Measurements from ENCODE around the gene SGPP1. TPM values are rescaled to one million over a fixed set of nuclear protein-coding genes. Genes with fewer than 3 reads are reported as not detected.
"Not testable (repeated sequence)": the region's sequence is repeated elsewhere in the genome, so short reads cannot be mapped to it uniquely, and the experiment has no call there.

Gene SGPP1
- total and polyA plus RNA-seq, 5 experiments from 2014 or later, result 9.2 to 16.6 (median 14.5) TPM

DNA sequence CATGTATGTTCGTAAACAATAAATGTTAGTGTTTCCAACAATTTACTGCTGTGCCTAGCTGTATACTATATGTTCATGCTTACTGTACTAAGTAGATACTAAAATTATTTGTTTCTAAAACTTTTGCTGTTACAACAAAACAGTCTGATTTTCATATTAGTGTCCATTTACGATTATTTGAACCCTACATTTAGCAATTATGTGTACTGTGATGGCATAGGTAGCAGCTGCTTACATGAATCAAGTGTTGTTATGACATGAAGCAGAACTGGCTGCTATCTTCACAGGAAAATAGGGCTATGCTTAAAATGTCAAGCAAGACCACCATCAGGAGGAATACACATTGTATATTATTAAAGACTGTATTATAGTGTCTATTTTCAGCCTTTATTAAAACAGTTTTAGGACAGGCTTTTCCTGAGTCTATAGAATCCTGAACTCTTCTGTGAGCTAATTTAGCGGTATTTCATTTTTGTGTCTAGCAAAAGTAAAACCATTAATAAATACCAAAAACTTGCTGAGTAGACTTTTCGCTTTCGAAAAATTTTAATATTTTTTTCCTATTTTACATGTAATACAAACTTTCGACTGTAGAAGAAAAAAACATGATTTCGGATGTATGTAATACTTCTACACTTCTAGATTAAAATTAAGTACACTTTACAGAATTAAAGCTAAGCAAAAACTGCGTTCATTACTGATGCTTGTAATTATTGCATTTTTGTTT, 85.0 kb downstream of the SGPP1 start:
- Mint-ChIP-seq H3K4me3 (peak overlapping the region; percentile 82 to 99 (median 94)), H3K9me3 (no peaks in the 10 kb centered on the region), H3K4me1 (peaks cover 16 to 58% (median 45%) of the 10 kb centered on the region in 4 donors), H3K36me3 (peaks cover 0 to 18% (median 7%) of the 10 kb centered on the region in 3 donors), H3K27ac (peak overlapping the region; percentile 93 to 98 (median 96)), H3K27me3 (peaks cover 0 to 2% (median 0%) of the 10 kb centered on the region in 5 donors)
- DNase-seq (no peak), ATAC-seq (no peak)
- POLR2A ChIA-PET, result interaction anchor here (0.6 to 5.9 kb wide), 16 partner anchors 8 to 861 kb away, joined by 3 to 138 read pairs (median 4); partner anchors contain the start of genes MTHFD1, PPP2R5E, SGPP1 and ZBTB25

GRCh38 chr14:63642229-63642611, 85.6 kb downstream of the SGPP1 start:
- Mint-ChIP-seq H3K4me1 (peaks cover 14 to 62% (median 42%) of the 10 kb centered on the region in 4 donors), H3K27ac (peak overlapping the region; percentile 93 to 98 (median 96)), H3K27me3 (peaks cover 0 to 2% (median 0%) of the 10 kb centered on the region in 5 donors), H3K36me3 (peaks cover 0 to 20% (median 5%) of the 10 kb centered on the region in 3 donors), H3K9me3 (no peaks in the 10 kb centered on the region), H3K4me3 (peak overlapping the region; percentile 82 to 99 (median 94))
- POLR2A ChIA-PET, result interaction anchor here (0.6 to 5.9 kb wide), 20 partner anchors 9 to 862 kb away, joined by 3 to 138 read pairs (median 4); partner anchors contain the start of genes MTHFD1, PPP2R5E, SGPP1 and ZBTB25
- peak; percentile 67 to 70 for ATAC-seq
- DNase-seq, result peak; percentile 38 to 96 (median 88)

- POLR2A ChIA-PET, result interaction anchor here (0.6 to 5.9 kb wide), 22 partner anchors 8 to 1946 kb away, joined by 3 to 138 read pairs (median 4); partner anchors contain the start of genes HIF1A, MTHFD1, PPP2R5E and SGPP1
- peaks cover 0 to 5% (median 0%) of the 10 kb centered on the region in 9 donors for H3K9me3 Mint-ChIP-seq
- H3K4me1 Mint-ChIP-seq, result peaks cover 16 to 65% (median 45%) of the 10 kb centered on the region in 4 donors
- H3K4me3 Mint-ChIP-seq, result peak within 1 kb of the TSS; percentile 82 to 99 (median 94)
- H3K36me3 Mint-ChIP-seq, result peaks cover 4 to 25% (median 9%) of the 10 kb centered on the region in 3 donors
- DNase-seq (peak in 9 of 10 donors; percentile 81 to 98 (median 97)), ATAC-seq (peak; percentile 86)
- H3K27ac Mint-ChIP-seq, result peak within 1 kb of the TSS; percentile 93 to 98 (median 96)
- peaks cover 0 to 2% (median 0%) of the 10 kb centered on the region in 5 donors for H3K27me3 Mint-ChIP-seq
These were observed 86.2 kb downstream of the SGPP1 start, which contains the start of gene WDR89 for GRCh38 chr14:63641473-63642228. TSS of gene WDR89 (minus strand) at chr14:63641871. CDS start at chr14:63599942, 41,929 bp downstream.

GRCh38 chr14:63638493-63638892, 89.4 kb downstream of the SGPP1 start:
- DNase-seq (no peak), ATAC-seq (no peak)
- H3K4me1 Mint-ChIP-seq, result peaks cover 22 to 82% (median 54%) of the 10 kb centered on the region in 4 donors
- peak overlapping the region; percentile 9 to 87 (median 70) for H3K27ac Mint-ChIP-seq
- peaks cover 0 to 2% (median 0%) of the 10 kb centered on the region in 5 donors for H3K27me3 Mint-ChIP-seq
- peak overlapping the region; percentile 5 to 80 (median 64) for H3K4me3 Mint-ChIP-seq
- peaks cover 0 to 20% (median 15%) of the 10 kb centered on the region in 9 donors for H3K9me3 Mint-ChIP-seq
- H3K36me3 Mint-ChIP-seq, result peaks cover 19 to 44% (median 28%) of the 10 kb centered on the region in 3 donors
- POLR2A ChIA-PET, result interaction anchor here (1.5 to 5.9 kb wide), 2 partner anchors 13 to 131 kb away, joined by 5 to 138 read pairs; no protein-coding TSS in a partner anchor

- H3K27me3 Mint-ChIP-seq, DNase-seq, ATAC-seq: not testable (repeated sequence)
- peaks cover 27 to 74% (median 64%) of the 10 kb centered on the region in 4 donors for H3K4me1 Mint-ChIP-seq
- H3K36me3 Mint-ChIP-seq, result peaks cover 19 to 44% (median 28%) of the 10 kb centered on the region in 3 donors
- peaks cover 0 to 20% (median 15%) of the 10 kb centered on the region in 9 donors for H3K9me3 Mint-ChIP-seq
- peak overlapping the region in 6 of 10 donors; percentile 4 to 60 (median 30) for H3K27ac Mint-ChIP-seq
- POLR2A ChIA-PET, result interaction anchor here (2.7 kb wide), 1 partner anchor 91 kb away, joined by 16 read pairs; the partner anchor contains the start of gene SGPP1
- H3K4me3 Mint-ChIP-seq, result peak overlapping the region in 4 of 10 donors; percentile 10 to 61 (median 42)
These were observed 91.7 kb downstream of the SGPP1 start for GRCh38 chr14:63636094-63636635.

Other genes starting within 250 kb of the SGPP1 start
- gene PPP2R5E, start 184.7 kb downstream of the SGPP1 start, total RNA-seq, result 10 to 100 TPM; 37.5 to 39.5 TPM
- 10 to 100 TPM; 32.3 to 33.3 (median 32.8) TPM for gene PPP2R5E, start 184.7 kb downstream of the SGPP1 start, polyA plus RNA-seq
- 10 to 100 TPM; 40.6 to 41.4 TPM for gene WDR89, start 86.2 kb downstream of the SGPP1 start, total RNA-seq
- gene WDR89, start 86.2 kb downstream of the SGPP1 start, polyA plus RNA-seq, result 10 to 100 TPM; 18.7 to 21.6 (median 20.5) TPM
- gene SYNE2, start 124.9 kb upstream of the SGPP1 start, total RNA-seq, result 100 to 1,000 TPM; 113 to 116 TPM
- 10 to 100 TPM; 15.7 to 25.9 (median 16.1) TPM for gene SYNE2, start 124.9 kb upstream of the SGPP1 start, polyA plus RNA-seq

All from naive thymus-derived CD8-positive, alpha-beta T cell (primary cell).